HG03521 (cell line): ENCODE data around the gene SPDYE4.
"Not testable (repeated sequence)": the region's sequence is repeated elsewhere in the genome, so short reads cannot be mapped to it uniquely, and the experiment has no call there.

Source experiments
- ATAC-seq: cut with Tn5 transposase; IDR thresholded peaks from one replicate; pipeline ENCODE4 v1.9.1; 2021; ENCODE audit warnings: mild to moderate bottlenecking, moderate library complexity; ENCODE audit not compliant: unreplicated experiment

Gene SPDYE4, protein sequence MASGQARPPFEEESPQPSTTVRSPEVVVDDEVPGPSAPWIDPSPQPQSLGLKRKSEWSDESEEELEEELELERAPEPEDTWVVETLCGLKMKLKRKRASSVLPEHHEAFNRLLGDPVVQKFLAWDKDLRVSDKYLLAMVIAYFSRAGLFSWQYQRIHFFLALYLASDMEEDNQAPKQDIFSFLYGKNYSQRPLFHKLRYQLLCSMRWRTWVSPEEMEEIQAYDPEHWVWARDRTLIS

DNA sequence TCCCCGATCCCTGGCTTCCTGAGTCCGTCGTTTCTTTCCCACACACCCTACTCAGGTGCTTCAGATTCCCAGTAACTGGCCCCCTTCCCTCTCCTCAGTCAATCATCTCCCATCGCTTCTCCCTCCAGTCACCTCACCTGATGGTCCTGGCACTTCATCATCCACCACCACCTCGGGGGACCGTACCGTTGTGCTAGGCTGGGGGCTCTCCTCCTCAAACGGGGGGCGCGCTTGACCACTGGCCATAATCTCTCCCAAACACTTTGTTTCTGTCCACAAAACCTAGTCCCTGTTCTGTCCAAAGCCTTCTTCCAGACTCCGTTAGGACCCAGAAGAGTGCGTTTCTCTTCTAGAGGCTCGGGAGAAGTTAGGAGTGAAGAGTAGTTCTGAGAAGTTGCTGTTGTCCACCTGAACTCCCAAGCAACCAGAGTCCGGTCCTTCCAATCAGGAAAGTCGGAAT is at the start of gene SPDYE4:
TSS of gene SPDYE4 (minus strand) at position 410 of the 460 bp plus-strand sequence. CDS start at position 246, 164 bp downstream.
- ATAC-seq = no peak

DNA sequence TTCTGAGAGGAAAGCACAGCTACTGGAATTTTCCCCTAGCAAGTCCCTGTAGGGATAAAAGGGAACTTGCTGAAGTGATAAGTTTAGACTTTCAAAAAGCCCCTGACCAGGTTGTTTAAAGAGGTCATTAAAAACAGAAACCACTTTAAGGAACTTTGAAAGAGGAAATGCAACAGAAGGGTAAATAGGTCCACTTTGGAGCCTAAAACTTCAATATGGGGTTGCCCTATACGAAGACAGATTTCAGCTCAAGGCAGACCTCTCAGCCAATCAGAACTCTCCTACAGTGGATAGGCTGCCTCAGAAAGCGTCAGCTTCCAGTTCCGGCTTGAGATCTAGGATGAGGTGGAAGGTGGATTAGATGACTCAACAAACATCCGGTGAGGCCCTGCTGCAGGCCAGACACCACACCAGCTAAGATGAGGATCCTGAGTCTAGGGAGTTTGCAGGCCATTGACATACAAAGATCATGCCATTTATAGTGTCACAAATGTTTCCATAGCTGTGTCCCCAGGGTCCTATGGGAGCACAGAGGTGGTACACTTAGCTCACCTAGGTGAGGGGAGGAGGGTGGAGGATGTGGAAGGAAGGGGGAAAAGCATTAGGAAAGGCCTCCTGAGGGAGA is 48.7 kb upstream of the SPDYE4 start:
- ATAC-seq = peak; percentile 85

DNA sequence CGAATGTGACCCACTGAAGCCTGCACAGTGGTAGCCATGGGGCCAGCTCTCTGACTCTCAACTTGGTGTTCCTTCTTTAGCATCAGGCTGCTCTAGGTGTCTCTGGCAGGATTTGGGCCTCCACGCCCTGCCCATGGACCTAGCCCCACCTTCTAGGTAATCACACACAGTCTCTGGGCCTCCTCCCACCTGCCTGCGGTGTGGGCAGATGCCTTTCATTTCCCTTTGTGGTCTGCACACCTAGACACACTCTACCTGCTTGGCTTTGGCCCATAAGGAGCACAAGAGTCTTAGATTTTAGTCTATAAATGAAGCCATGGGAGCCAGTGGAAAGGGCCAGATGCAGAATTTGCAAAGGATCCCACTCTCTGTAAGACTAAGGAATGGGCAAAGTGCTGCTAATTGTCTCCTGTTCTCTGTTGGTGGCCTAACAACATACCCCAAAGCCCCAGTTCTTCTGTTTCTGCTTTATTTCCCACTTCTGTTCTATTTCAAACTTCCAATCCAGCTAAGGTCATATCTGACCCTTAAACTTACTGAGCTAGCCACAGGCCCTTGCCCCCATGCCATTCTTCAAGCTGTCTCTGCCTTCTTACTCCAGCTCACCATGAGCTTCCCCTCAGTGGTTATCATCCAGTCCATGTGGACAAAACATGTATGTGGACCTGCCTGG is 48.0 kb upstream of the SPDYE4 start:
- ATAC-seq = no peak

DNA sequence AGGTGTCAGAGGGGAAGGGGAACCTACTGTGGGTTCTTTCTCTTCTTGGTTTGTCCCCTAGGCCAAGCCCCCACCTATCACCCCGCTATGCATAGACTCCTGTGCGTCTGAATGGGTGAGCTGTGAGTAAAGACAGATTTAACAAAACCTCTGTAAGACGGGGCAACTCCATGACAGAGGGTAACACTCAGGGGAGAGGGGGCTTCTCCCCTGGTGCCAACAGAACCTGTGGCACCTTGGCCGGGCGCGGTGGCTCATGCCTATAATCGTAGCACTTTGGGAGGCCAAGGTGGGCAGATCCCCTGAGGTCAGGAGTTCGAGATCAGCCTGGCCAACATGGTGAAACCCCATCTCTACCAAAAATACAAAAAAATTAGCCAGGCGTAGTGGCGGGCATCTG is 47.0 kb upstream of the SPDYE4 start:
- not testable (repeated sequence) for ATAC-seq

DNA sequence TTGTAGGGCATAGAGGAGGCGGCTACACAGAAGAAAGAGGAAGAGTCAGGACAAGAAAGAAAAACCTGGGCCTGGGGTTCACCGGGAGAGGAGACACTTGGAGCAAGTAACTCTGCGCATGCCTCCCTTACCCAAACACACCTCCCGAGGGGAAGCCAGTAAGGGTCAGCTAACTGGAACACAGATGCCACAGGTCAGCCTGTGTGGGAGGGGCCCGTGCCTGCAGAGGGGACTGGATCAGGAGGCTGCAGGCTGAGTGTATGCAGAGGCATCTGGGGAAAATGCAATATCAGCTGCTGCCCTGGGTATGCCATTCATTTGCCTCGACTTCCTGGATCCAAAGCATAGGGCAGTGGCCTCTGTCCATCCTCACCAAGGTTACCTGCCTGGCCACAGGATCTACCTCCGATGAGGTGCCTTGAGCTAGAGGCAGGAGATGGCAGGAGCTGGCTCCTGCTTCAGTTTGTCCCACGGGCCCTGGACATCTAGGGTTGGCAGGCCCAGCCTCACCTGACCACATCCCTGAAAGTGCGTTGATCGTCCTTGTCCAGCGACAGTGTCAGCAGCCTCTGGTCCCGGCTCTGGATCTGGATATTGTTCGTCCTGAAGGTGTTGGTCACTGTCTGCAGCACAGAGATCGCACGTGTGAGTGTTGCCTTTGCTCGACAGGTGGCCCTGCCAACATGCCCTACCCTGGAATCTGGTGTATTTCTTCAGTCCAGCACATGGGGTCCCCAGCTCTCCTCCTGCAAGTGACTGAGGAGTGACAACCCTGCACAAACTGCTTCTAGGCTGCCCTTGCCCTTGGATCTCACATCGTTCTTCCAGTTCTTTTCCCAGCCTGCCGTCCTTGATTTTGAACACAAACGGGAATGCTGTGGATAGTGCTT is 45.4 kb upstream of the SPDYE4 start:
- ATAC-seq = no peak

DNA sequence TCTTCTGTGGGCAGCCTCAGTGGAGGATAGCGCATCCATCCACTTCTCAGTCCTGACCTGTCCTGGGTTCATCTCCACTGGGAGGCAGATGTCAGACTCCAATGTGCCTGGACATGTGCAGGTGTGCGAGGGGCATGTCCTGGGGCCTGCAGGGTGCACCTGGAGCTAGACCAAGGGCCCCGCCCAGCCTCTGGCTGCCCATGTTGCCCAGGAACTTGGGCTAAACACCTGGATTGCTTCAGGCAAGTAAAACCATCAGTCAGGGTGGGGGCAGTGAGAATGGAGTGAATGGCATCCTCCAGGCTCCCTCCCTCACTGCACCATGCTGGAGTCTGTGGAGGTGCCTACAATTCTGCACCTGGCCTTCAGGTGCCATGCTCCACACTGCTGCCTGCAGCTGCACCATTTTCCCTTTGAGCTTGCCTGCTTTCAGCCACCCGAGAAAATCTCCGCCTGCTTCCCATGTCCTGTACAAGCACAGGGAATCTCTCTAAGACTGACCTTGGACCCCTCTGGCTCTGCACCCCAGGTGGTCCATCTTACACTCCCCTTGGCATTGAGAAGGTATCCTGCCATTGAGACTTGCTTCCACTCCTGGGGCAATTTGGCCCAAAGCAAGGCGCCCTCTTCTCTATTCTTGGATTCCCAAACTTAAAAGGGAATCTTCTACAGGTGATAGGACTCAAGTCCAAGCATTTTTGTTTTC is 42.9 kb upstream of the SPDYE4 start:
- no peak for ATAC-seq

DNA sequence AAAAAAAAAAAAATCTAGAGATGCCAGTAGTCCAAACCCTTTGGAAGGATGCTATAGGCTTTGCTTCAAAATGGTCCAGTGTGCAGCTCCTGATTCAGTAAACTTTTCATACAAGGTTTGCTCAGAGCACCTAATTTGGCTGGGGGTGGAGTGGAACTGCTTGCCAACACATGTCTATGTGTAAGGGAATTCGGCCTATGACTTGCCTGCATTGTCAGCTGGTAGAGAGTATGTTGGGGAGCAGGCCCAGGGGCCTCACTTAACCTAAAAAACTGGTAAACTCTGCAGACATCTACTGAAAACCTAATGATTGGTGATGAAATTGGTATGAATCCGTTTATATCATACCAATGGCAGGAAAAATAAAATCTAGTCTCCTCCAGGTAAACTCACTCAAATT is 42.3 kb upstream of the SPDYE4 start:
- ATAC-seq = no peak

DNA sequence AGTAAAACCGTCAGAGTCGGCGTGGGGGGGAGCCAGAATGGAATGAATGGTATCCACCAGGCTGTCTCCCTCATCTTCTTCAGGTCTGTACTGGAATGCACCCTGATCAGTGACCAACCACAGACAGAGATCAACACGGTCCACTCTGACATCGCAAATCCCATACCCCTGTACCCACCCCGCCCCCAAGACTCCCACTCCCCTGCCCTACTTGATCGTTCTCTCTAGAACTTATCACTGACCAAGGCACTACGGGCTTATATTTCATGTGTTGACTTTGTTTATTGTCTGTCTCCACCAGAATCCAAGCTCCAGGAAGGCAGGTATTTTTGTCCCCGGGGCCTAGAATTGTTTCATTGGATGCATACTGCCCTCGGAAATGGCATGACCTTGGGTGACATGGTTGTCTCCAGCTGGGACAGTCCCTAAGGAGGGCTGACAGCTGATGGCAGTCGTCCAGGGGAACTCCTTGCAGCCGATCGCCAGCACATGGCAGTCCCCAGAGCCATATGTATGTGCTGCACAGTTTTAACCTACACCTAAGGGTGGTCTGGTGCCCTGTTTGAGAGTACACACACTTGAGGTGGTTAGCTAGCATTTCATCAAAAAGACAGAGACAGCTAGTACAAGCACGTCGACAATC is 41.3 kb upstream of the SPDYE4 start:
- ATAC-seq = no peak

DNA sequence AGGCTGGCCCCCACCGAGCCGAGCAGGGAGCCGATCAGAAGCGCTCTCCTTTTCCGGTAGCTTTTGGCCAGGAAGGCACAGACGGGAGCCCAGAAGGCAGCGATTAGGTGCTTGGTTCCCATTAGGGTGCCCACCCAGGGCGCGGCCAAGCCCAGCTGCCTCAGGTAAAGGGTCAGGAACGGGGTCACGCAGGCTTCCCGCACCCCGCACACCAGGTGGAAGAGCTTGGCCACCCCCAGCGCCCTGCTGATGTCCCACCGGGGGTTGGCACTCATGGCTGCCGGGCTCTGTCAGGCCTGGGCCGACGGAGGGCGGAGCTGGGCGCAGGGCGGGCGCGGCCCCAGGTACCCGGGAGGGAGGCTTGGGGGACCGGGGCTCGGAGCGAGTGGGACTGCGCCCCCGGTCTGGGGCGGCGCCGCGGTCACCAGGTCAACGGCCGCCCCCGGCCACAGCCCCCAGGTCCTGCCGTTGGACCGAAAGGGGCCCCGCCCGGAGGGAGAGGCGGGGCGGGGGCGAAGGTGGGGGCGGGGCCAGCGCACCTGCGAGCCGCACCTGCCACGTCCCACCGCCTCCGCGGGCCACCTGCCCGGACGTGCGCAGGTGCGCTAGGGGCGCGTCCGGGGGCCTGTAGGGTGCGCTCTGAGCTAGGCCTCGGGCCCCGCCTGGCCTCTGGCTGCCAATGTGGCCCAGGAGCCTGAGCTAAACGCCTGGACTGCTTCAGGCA is 40.7 kb upstream of the SPDYE4 start, which contains the start of gene MFSD6L:
TSS of gene MFSD6L (minus strand) at position 520 of the 724 bp plus-strand sequence. CDS start at position 275, 245 bp downstream.
- no peak for ATAC-seq

DNA sequence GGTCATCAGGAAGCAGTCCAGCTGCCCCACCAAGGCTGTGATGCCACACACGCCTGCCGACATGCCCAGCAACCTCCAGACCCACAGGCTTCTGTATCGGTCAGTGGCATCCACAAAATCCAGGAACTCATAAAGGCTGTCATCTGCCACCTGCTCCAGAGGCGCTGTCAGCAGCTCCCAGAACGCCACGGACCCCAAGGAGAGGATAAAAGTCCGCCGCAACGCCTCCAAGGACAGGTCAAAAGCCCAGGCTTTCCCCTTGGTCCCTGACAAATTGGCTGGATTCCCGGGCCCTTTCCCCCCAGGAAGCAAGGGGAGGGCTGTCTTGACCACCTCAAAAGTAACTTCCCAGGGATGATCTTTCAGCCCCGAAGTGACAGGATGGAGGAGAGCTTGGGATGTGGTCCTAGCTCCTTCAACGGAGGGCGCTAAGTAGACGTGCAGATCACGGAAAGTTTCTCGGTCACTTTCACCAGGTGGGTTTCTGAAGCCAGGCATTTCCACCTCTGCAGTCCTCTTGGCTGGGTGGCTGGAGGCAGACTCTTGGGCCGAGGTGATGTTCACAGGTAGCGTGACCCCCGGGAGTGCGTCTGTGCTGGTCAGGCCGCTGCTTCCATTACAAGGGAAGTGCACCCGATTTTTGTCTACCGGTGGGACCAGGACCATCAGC is 40.0 kb upstream of the SPDYE4 start:
- no peak for ATAC-seq

DNA sequence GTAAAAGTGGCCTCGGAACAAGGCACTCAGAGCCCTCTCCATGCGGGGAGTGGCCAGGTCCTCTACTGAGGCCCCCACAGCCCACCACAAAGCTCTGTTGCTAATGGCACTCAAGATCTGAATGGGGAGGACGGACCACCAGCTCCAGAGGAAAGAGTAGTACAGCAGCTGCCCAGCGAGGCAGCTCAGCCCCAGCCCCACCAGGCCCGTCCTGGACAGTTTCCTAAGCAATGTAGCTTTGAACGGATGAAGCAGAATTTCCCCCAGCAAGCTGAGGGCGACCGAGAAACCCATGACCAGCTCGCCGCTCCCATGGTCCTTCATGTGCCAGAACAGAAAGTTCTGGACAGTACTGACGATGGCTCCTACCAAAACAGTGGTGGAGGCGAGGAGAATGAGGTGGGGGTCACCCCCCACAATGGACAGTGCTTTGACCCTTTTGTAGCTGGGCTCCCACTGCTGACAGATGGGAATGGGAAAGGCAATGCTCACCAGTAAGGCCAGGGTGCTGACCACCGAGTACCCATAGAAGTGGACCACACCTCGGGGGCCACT is 39.4 kb upstream of the SPDYE4 start:
- ATAC-seq = no peak

DNA sequence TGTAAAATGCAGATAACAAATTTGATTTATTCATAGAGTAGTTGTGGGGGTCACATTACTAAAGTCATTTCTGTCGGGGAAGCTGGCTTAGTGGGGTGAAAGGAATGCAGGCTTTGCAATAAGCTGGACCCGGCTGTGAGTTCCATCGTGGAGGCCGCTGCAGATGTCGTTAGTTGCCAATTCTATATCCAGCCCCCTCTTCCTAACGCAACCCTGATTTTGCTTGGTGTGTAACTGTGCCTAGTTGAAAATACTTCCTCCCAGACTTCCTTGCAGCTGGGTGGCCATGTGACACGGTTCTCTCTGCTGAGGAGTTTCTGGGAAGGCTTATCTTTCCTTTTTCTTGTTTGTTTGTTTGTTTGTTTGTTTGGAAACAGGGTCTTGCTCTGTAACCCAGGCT is 36.3 kb upstream of the SPDYE4 start:
- no peak for ATAC-seq

DNA sequence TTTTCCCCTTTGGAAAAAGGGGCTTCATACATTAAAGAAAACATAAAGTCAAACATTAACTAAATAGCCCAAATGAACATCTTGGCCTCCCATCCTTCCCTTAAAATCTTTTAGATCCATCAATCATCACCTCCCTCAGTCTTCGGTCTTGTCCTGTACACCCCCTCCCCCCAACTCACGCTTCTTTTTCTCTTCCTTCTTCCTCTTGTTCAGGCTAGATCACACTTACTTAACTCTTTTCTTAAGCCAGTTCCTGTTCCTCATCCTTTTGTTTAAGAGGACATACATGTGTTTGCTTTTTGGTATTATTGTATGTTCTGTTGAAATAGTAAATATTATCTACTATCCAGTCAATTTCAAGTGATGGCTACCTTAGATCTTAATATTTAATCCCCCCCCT is 35.3 kb upstream of the SPDYE4 start:
- ATAC-seq = no peak

DNA sequence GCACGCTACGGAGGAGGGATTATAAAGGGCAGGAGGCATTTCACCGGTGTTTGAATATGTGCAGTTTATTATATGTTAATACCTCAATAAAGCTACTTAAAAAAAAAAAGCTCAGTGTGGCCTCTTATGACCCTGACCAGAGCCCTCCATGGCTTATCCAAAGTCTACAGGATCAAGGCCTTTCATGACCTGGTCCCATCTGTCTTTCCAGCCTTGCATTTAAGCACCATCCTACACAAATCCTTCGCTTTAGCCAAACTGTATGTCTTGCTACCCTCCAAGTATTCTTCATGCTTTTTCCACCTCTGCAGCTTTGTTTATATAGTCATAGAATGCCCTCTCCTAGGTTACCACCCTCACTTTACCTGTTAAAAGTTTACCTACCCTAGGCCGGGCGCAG is 34.3 kb upstream of the SPDYE4 start:
- no peak for ATAC-seq

DNA sequence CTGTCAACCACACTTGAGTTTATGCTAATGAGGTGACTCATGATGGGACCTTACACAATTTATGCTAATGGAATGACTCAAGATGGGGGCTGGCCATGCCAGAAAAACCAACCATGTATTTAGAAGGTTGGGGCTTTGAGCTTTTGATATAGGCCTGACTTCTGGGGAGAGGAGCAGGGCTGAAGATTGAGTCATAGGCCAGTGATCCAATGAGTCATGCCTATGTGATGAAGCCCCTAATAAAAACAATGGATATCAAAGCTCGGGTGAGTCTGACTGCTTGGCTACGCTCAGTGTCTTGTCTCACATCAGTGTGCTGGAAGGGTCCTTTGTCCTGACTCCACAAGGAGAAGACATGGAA is 33.5 kb upstream of the SPDYE4 start:
- no peak for ATAC-seq

DNA sequence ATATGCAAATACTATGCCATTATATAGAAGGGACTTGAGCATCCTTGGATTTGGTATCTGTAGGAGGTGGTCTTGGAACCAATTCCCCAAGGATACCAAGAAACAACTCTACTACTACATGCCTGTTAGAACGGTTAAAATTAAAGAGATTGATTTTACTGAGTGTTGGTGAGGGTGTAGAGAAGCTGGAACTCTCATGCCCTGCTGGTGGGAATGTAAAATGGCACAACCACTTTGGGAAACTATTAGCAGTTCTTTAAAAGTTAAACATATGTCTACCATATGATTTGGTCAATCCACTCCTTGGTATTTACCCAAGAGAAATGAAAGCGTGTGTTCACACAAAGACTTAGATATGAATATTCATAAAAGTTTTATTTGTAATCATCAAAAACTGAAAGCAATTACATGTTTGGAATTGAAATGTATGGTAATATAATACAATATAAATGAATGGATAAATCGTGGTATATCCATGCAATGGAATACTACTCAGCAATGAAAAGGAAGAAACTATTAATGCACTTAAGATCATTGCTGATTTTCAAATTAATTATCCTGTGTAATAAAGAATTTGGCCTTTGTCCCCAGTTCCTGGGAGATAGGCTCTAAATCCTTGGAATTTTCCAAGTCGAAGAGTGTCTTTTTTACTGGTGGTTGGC is 33.0 kb upstream of the SPDYE4 start:
- ATAC-seq = no peak

DNA sequence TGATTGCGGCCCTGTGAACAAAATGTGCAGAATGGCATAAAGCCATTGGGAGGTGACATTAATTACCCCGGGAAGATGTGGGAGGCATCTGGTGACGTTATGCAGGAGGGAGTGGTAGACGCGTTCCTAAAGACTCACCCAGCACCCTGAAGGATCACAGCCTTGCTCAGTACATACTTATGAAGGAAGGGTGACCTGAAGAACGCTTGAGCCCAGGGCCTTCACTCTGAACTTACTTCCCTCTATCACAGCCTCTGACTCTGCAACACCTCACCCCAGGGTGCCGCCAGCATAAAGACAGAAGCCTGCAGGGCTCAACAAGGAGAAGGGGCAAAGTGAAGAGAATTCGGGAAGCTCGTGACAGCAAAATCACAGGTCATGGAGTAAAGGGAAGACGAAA is 31.4 kb upstream of the SPDYE4 start:
- ATAC-seq = no peak

DNA sequence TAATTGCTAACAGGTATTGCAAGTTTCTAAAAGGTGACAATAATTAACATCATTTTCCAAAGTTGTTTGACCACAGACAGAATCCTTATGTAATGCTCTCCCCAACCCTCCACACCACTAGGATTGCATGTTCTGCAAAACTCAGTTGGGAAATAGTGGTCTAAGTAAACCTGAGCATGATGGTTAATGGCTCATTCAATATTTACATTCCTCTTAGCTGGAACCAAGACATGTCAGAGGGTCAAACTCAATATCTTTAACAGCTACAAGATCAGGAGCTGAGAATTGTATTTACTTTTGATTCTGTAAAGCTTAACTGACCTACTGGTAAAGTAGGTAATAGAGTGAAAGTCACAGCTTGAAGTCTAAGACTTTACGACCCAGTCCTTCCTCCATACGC is 30.7 kb upstream of the SPDYE4 start:
- ATAC-seq = no peak
